ENCODE results near the gene MKNK1. TPM values are rescaled to one million over a fixed set of nuclear protein-coding genes. Genes with fewer than 3 reads are reported as not detected.

Gene MKNK1
- total and polyA plus RNA-seq, 2 of the 4 experiments (the other 2 are of a cell fraction): 14.3 to 35.2 TPM

- Histone ChIP-seq H3K9me1 (ENCODE audit: insufficient read depth, low read length) (peaks cover 3% of the 10 kb centered on the region; the same call in 1 of the 2 replicates), H3K79me1 (ENCODE audit: low read depth in 1 of 2, low read length in 2 of 2) (0 out of 4 replicates have a peak, but pooled peaks cover 0 to 3% of the 10 kb centered on the region in 2 experiments), H2BK15ac (ENCODE audit: low read depth, low read length) (no peak overlapping the region), H2AFZ (replicated peaks; ENCODE audit: low read length, poor library complexity) (no peak overlapping the region), H3K4me3 (ENCODE audit: insufficient read depth, low read depth, low read length) (no peak overlapping the region), H3K9ac (ENCODE audit: low read depth, low read length) (no peak overlapping the region), H3K4ac (ENCODE audit: low read depth, low read length) (no peak overlapping the region), H3K27ac (ENCODE audit: insufficient read depth, low read length) (no peak overlapping the region), H3K56ac (ENCODE audit: extremely low read depth, insufficient read depth, low read length) (no peak overlapping the region), H2AK5ac (ENCODE audit: low read depth, low read length) (no peak overlapping the region), H3K14ac (replicated peaks; ENCODE audit: low read depth, low read length) (no peak overlapping the region), H3K36me3 (ENCODE audit: control insufficient read depth, insufficient read depth, low read length) (peaks cover 12% of the 10 kb centered on the region), H3K23ac (ENCODE audit: low read depth, low read length) (no peak overlapping the region), H4K91ac (ENCODE audit: insufficient read depth, low read depth, low read length) (no peak overlapping the region), H3K9me3 (ENCODE audit: control insufficient read depth, insufficient read depth, low read length) (0 out of 2 replicates have a peak, but pooled peaks cover 2% of the 10 kb centered on the region), H2AK9ac (replicated peaks; ENCODE audit: low read depth, low read length, poor library complexity) (no peak overlapping the region), H4K5ac (ENCODE audit: low read depth, low read length) (no peak overlapping the region), H3K4me2 (ENCODE audit: low read depth, low read length) (no peak overlapping the region), H2BK5ac (ENCODE audit: low read depth, low read length, poor library complexity, severe bottlenecking) (no peak overlapping the region), H3K27me3 (ENCODE audit: control insufficient read depth, insufficient read depth, low read length) (no peaks in the 10 kb centered on the region), H3K4me1 (ENCODE audit: control insufficient read depth, insufficient read depth, low read length) (peaks cover 4% of the 10 kb centered on the region; the same call in 1 of the 2 replicates), H2BK120ac (ENCODE audit: low read depth, low read length) (no peak overlapping the region), H4K20me1 (ENCODE audit: insufficient read depth, low read length) (0 out of 2 replicates have a peak, but pooled peaks cover 3% of the 10 kb centered on the region), H4K8ac (ENCODE audit: low read depth in 2 of 2, low read length in 2 of 2) (no peak overlapping the region), H3K18ac (ENCODE audit: low read depth, low read length) (no peak overlapping the region), H2BK20ac (ENCODE audit: low read depth, low read length) (no peak overlapping the region)
- ATAC-seq (ENCODE audit: low read depth): no peak
- dilution Hi-C loops (cut with HindIII; ENCODE audit: low sequenced_read_pairs, unreplicated experiment) (no loop called here), in situ Hi-C loops (cut with MboI; ENCODE audit: low sequenced_read_pairs) (no loop called here), intact Hi-C loops (cut with micrococcal nuclease) (no loop called here)
- POLR2A ChIA-PET (ENCODE audit: unreplicated experiment): no interaction called here
- no TSS peak for BruUV-seq (replicated peaks)
- whole genome bisulfite sequencing, 2 experiments (ENCODE audit: extremely low coverage in 2 of 2, insufficient read length in 1 of 2): no CpG with 5 or more reads among the region's 2 CpGs
- TF ChIP-seq BHLHE40 (IDR thresholded peaks at IDR 0.05; ENCODE audit: low read depth, low read length) (no peak), CEBPB (IDR thresholded peaks at IDR 0.05; ENCODE audit: low read depth, low read length) (peak; percentile 10; the same call in 1 of the 2 replicates)
- DNase-seq: peak; percentile 47
- CTCF ChIA-PET: no interaction called here
Measured at GRCh38 chr1:46646844-46647243, 42.8 kb upstream of the MKNK1 start.

All from IMR-90 (cell line).